NCI-H187 treated with DMSO at 0.1 percent for 48 hours (cell line): ENCODE results near the gene SLC16A6.
"Not testable (repeated sequence)": the region's sequence is repeated elsewhere in the genome, so short reads cannot be mapped to it uniquely, and the experiment has no call there.

ENCODE experiments used
- DNase-seq: peaks from one replicate; lab custom pipeline; 2025; lab: John Stamatoyannopoulos, UW

The SLC16A6 gene, protein sequence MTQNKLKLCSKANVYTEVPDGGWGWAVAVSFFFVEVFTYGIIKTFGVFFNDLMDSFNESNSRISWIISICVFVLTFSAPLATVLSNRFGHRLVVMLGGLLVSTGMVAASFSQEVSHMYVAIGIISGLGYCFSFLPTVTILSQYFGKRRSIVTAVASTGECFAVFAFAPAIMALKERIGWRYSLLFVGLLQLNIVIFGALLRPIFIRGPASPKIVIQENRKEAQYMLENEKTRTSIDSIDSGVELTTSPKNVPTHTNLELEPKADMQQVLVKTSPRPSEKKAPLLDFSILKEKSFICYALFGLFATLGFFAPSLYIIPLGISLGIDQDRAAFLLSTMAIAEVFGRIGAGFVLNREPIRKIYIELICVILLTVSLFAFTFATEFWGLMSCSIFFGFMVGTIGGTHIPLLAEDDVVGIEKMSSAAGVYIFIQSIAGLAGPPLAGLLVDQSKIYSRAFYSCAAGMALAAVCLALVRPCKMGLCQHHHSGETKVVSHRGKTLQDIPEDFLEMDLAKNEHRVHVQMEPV

DNA sequence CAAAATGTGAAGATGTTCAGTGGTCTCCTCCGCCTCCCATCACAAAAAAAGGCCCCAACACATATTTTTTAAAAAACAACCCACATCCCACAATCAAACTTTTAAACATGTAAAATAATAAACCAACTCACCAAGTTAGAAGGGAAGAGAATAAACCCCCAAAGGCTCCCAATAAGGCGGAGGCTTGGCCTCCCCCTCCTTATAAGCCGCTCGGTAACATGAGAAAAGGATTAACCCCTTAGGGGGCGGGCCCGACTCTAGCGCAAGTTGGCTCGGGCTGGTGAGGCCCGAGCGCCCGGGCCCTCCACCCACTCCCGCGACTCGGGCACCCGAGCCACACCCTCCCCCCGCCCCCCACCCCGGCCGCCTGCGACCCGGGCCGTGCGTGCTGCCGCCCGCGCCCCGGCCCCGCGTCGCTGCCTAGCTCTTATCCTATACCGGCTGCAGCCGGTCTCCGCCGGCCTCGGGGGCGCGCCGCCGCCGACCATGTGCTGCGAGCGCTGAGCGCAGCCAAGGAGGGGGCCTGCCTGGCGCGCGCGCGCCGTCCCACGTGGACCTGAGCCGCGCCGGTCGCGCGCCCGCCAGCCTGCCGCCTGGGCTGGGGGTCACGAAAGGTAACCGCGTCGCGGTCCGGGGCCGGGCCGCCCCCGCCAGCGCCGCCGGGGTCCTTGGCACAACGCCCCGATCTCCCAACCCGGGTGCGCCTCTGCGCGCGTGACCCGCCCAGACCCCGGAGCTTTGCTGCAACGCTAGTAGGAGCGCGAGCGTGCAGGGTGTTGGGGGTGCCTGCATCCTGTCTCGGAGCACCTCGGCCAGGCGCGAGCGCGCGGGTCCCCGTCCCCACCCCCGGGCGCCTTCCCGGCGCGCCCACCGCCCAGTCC lies at the start of gene SLC16A6, which contains the start of gene ARSG:
SLC16A6 (minus strand) TSS at position 173 of the 881 bp plus-strand sequence. CDS start 12,807 bp downstream, outside the sequence.
ARSG (plus strand) TSS at position 541 of the 881 bp plus-strand sequence. CDS start 15,999 bp downstream, outside the sequence.
- no peak for DNase-seq

DNA sequence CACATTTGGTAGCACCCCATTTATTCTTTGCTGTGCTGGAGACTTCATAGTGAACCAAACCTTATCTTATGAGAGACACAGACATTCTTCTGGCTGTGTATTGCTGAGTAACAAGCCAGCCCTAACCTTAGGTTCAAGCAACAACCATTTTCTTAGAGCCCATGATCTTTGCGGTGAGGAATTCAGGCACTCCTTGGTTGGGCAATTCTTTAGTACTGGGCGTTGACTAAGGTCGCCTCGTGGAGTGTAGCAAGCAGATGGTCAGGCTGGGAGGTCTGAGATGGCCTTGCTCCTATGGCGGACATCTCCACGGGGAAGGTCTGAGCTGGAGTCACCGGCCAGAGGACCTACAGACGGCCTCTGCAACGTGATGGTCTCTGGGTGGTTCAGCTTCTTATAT lies 43.5 kb upstream of the SLC16A6 start:
- DNase-seq = no peak

DNA sequence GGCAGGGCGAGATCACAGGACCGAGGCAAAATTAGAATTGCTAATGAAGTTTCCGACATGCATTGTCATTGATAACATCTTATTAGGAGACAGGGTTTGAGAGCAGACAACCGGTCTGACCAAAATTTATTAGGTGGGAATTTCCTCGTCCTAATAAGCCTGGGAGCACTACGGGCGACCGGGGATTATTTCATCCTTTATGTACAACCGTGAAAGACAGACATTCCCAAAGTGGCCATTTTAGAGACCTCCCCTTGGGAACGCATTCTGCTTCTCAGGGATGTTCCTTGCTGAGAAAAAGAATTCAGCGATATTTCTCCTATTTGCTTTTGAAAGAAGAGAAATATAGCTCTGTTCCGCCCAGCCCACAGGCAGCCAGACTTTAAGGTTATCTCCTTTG lies 41.0 kb upstream of the SLC16A6 start:
- not testable (repeated sequence) for DNase-seq

DNA sequence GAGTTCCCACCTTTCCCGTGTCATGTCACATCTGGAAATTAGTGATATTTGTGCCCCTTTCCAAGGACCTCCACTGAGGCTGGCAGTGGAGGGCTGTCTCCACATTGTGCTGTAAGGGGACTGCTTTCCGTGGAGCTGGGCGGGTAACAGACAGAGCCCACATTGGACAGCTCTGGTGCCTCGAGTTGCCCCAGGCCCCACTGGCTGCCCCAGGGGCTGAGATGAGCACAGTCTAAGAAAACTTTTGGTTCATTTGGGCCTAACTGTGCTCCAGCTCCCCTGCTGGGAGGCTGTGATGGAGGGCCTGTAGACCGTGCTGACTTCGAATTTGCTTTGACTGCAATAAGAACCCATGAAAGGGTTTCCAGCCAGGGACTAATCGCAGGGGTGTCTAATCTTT lies 38.4 kb upstream of the SLC16A6 start:
- DNase-seq = no peak

DNA sequence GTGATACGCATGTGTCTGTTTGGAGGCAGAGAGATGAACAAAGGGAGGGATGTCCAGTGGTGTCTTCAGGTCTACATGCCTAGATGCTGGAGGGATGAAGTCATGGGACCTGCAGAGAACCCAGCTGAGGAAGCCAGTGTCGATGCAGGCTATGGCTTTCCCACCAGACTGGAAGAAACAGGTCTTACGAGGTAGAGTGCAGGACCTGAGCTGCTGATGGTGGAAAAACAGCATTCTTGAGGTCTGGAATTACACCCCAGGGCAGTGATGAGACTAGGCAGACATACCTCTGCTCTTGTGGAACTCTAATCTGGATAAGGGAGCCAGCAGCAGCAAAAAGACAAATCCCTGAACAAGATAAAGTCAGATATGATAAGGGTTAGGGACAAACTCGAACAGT lies 37.7 kb upstream of the SLC16A6 start:
- DNase-seq = no peak

DNA sequence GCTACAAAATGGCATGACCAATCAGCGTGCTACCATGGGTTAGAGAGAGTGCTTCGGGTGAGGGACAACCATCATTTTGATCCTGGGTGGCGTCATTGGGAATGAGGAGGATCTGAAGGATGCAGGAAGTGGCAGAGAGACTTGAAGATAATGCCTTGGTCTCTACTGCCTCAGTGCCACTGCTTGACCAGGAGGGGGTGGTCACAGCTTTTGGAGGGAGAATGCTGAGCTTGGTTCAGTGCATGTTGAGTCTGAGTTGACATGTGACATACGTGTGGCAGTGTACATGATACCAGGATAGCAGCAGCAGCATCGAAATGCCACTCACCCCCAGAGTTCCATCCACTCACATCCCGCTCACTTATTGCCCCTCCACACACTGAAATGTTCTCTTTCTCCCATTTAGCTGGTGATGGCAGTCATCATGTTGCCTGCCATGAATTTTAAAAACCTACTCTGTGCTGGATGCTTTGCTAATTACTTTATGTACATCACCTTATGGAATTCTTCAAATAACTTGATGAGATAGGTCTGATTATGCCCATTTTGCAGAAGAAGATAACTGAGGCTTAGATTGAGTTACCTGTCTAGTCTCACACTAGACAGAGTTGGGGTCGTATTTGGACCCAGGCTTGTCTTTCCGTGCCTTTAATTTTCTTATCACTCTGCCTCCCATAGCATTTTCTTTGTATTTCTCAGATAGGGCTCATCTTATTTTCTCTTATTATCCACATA lies 37.1 kb upstream of the SLC16A6 start:
- DNase-seq = no peak

DNA sequence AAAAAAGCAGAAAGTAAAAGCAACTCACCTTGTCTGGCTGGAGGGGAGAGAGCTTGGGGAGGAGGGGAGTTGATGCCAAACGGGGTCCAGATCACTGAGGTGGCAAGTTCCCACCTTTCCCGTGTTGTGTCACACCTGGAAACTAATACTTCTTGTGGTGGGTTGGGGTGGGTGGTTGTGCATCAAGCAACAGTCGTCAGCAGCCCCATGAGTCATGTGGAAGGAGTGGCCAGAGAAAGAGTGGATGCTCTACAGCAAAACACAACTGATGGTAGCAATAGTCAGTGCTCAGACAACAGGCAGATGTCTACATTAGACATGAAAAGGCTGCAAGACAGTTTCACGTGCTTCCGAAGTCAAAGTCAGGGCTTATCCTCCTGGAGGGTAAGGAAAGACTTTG lies 35.8 kb upstream of the SLC16A6 start:
- DNase-seq = no peak

DNA sequence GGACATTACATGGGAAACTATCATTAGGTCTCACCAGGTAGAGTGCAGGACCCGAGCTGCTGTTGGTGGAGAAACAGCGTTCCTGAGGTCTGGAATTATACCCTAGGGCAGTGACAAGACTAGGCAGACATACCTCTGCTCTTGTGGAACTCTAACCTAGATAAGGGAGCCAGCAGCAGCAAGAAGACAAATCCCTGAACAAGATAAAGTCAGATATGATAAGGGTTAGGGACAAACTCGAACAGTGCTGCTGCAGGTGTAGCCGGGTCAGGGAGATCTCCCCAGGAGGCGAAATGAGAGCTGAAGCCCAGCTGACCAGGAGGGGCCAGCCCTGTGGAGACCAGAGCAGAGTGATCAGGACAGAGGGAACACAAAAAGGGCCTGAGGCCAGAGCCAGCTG lies 35.0 kb upstream of the SLC16A6 start:
- DNase-seq = no peak

DNA sequence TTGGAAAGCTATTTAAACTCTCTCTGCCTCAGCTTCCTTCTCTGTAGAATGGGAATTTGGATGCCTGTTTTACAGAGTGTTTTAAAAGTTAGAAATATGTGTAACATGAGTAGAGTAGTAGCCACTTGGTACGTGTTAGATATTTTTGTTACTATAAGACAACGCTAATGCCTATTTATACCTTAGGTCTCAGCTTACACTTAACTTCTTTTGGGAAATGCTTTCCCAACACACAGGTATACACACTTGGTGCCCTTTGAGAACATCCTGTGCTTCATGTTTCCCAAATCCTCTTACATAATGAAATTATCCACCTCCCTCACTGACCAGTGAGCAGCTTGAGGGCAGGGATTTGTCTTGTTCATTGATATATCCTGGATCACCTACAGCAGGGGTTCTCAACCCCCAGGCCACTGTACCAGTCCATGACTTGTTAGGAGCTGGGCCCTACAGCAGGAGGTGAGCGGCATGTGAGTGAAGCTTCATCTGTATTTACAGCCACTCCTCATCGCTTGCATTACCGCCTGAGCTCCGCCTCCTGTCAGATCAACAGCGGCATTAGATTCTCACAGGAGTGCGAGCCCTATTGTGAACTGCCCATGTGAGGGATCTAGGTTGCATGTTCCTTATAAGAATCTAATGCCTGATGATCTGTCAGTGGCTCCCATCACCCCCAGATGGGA lies 33.9 kb upstream of the SLC16A6 start:
- no peak for DNase-seq

DNA sequence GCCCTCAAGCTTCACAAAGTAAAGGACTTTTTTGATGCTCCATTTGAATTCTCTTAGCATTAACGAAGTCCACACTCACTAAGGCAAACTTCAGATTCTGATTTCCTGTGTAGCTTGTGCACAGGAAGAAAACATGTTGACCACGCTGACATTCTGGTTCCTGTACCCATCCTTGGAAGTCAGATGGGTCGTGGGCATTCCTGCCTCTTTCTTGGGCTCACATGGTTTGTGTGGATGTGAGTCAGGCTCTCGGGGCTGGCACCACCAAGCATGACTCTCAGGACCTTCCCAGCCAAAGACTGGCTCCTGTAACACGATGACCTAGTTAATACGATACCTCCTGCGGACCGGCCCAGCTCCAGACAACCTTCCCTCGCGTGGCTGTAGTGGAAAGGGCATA lies 33.2 kb upstream of the SLC16A6 start:
- no peak for DNase-seq

DNA sequence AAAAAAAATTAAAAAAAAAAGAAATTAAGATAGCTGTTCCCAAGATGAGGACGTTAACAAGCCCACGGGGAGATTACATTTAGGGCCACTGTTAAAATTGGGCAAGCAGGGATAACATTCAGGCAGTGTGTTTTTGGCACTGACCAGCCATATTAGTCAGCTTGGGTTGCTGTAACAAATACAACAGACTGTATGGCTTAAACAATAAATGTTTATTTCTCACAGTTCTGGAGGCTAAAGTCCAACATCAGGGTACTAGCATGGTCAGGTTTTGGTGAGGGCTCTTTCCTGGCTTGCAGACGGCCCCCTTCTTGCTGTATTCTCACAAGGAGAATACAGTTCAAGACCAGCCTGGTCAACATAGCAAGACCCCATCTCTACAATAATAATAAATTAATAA lies 31.7 kb upstream of the SLC16A6 start:
- DNase-seq = no peak

DNA sequence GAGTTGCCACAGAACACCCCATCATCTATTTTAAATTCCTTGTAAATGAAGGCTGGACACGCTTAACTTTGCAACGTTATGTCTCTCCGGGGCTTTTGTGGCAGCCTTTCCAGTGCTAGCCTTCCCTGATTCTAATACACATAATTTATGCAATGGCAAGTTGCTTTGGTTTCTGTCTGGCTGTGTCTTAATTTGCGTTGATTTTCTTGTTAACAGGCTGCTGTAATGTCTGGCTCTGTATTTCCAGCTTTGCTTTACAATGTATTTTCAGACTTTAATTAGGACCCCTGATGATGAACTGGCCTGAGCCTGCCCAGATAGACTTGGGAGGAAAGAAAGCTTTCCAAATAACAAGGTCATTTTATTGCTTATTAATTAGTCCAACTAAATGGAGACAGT lies 30.6 kb upstream of the SLC16A6 start:
- no peak for DNase-seq

DNA sequence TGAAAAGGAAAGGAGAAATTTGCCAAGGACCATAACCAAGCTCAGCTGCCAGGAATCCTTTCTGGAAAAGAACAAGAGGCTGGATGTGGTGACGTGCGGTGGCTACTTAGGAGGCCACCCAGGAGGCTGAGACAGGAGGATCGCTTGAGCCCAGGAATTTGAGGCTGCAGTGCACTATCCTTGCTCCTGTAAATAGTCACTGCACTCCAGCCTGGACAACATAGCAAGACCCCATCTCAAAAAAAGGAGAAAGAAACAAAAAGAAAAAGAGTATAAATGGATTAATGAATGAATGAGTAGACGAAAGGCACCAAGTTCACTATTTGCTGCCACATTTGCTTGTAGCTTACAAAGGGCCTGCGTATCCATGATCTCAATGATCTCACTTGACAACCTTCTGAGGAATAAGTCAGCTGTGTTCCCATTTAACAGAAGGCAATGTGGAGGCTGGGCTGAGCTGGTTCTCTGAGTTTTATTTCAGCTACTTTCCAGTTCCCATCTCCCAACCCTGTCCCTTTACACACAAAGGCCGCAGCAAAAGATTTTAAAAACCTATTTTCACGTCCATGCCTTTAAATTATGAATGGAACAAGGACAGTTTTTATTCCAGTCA lies 30.1 kb upstream of the SLC16A6 start:
- no peak for DNase-seq

DNA sequence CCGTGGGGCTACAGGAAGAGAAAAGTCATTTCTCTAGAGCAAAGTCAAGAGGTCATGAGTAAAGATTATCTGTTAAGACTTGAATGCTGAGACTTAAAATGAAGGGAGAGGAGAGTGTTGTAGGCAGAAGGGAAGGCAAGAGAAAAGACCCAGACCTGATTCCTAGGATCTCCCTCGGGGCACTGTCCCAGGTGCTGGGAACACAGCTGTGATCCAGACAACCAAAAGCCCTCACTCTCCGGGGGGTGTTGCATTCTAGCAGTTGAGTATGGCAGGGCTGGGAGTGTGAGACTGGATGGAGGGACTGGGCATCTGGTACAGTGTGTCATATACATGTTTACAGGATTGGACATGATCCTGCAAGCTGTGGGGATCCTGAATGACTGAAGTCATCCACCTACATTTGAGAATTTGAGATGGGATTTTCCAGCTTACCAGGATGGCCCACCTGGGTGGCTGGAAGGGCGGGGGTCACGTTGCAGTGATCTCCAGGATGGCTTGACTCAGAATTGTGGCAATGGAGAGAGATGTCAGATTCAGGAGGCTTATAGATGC lies 29.5 kb upstream of the SLC16A6 start:
- DNase-seq = no peak

DNA sequence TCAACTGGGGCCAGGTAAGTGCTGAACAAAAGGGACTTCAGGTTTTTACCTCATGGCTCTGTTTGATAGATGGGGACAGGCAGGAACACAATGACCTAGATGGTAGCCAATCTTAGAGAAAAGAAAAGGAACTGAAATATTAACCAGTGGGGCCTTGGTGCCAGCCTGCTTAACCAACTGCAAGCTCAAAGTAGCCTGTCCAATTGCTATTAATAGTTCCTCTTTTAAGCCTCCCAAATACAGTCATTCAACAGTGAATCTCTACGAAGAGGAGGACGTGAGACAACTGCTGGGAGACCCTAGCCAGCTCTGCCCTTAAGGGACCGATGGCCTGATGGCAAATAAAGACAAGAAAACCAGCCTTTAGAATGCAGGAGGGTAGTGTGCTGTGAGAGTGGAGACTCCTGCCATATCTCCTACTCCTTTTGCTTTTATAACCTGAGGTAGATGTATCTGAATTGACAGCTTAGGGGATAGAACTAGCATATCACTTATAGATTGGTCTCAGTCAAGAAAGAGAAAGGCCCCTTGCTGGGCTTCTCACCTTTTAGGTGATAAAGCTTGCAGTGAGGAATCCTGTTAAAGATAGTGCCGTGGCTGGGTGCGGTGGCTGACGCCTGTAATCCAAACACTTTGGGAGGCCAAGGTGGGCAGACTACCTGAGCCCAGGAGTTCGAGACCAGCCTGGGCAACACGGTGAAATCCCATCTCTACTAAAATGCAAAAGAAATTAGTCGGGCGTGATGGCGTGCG lies 28.7 kb upstream of the SLC16A6 start:
- DNase-seq = no peak

DNA sequence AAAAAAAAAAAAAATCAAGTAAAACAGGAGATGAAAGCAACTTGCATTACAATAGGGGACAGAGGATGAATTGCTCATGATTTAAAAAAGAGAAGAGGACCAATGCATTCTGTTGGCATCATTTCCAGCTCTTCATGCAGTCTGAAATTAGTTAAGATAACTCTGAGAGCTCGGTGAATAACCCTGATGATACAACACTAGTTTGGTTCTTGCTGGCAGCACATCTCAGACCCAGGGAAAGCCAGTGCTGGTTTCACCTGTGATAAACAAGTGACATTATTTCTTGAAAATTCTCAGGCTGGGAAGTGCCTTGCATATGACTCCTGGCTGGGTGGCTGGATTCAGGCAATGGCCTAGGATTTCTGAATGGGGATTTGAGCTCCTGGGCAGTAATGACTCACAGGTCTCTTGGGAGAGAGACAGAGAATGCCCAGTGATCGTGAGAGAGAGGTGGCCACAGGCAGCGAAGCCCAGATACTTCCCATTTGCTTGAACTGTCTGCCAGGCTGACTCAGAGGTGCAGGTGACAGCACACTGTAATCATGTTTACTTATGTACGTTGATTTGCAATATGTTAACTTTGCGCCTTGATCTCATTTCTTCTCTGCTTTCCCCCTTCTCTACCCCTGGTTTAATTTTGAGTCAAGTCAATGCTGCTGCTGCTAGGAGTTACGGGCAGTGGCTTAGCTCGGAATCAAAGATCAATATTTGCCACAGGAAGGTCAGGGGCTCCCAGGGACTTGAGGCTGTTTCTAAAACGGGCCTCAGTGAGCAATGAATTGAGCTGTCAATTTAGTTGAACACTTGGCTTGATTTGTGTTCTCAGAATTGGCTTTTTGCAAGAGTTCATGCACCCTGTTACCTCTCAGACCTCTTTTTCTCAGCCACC lies 27.4 kb upstream of the SLC16A6 start:
- no peak for DNase-seq

DNA sequence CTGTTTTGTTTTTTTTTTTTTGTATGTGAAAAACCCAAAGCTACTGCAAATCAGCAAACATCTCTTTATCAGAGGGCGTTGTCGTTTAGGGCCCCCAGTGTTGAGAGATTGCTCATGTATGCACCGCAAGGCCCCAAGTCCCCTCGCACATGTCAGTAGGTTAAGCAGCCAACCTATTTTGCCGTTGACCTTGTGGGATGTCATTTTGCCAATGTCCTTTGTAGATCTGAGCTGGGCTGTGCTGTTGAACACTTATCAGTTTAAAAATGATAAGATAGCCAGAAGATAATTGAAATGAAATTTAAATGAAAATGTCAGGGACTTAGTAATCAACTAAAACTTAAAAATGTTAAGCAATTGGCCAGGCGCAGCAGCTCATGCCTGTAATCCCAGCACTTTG lies 26.5 kb upstream of the SLC16A6 start:
- no peak for DNase-seq

DNA sequence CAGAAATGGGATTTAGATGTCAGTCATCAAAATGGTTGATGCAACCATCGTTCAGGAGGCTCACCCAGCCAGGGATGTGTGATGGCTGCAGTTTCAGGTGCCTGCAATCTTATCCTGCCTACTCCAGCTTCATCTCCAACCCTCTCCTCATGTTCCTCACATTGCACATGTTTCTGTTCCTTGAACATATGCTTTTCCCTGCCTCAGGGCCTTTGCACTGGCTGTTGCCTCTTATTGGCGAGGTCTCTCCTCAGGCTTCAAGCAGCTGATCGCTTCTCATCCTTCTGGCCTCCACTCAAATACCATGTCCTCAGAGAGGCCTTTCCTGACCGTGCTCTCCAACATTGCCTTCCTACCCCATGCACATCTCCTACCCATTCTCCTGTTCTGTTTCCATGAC lies 25.0 kb upstream of the SLC16A6 start:
- DNase-seq = no peak
